Stomach (tissue), 4 donors: ENCODE results near the gene CKB.

Experiments
- CTCF ChIP-seq, 7 experiments: fragments of 450-650 bp in 4 of 7; fragments of 200-600 bp in 3 of 7; sonication (generic) in 3 of 7; IDR thresholded peaks; one replicate each; pipeline ENCODE4 v1.5.1; 2016 to 2019; ENCODE audit warnings: antibody characterized with exemption in 7 of 7, control low read depth in 2 of 7, mild to moderate bottlenecking in 1 of 7
- EP300 ChIP-seq: sonication (generic); formaldehyde crosslinking; IDR thresholded peaks from one replicate; pipeline ENCODE4 v1.6.1; 2017; ENCODE audit warnings: antibody characterized with exemption
- POLR2A ChIP-seq, 4 donors: fragments of 450-650 bp; IDR thresholded peaks; one replicate each; pipeline ENCODE4 v1.6.1; 2016; ENCODE audit warnings: antibody characterized with exemption in 4 of 4, control low read depth in 2 of 4, mild to moderate bottlenecking in 1 of 4, moderate library complexity in 1 of 4

GRCh38 chr14:103552011-103552845 lies 29.6 kb upstream of the CKB start:
- TF ChIP-seq CTCF (IDR thresholded peaks at IDR 0.05) (no peak), POLR2A (IDR thresholded peaks at IDR 0.05) (no peak), EP300 (no peak)
